H9 (cell line): ENCODE measurements around the gene ALOX5AP. TPM values are rescaled to one million over a fixed set of nuclear protein-coding genes. Genes with fewer than 3 reads are reported as not detected.

ENCODE experiments used
- DNase-seq: peaks from one replicate; pipeline ENCODE4 v3.0.0-alpha.2; 2017
- H2AFZ ChIP-seq: one replicate; pipeline ENCODE4 v1.6.1; 2013; ENCODE audit warnings: mild to moderate bottlenecking, low read length, control low read depth, moderate library complexity
- H2AK5ac ChIP-seq: 2 replicates; pipeline ENCODE4 v1.6.1; 2013; ENCODE audit warnings: low read length, control low read depth, mixed read lengths; ENCODE audit not compliant: insufficient read length
- H2BK120ac ChIP-seq: one replicate; pipeline ENCODE4 v1.6.1; 2013; ENCODE audit warnings: low read depth, mild to moderate bottlenecking, low read length, control low read depth, inconsistent platforms; ENCODE audit not compliant: poor library complexity, severe bottlenecking
- H2BK12ac ChIP-seq: 2 replicates; pipeline ENCODE4 v1.6.1; 2013; ENCODE audit warnings: low read length, control low read depth, mixed read lengths, low read depth; ENCODE audit not compliant: insufficient read length
- H2BK15ac ChIP-seq: 2 replicates; pipeline ENCODE4 v1.6.1; 2013; ENCODE audit warnings: low read depth, low read length, control low read depth
- H2BK20ac ChIP-seq: one replicate; pipeline ENCODE4 v1.6.1; 2013; ENCODE audit warnings: low read depth, mild to moderate bottlenecking, low read length, control low read depth, inconsistent platforms; ENCODE audit not compliant: poor library complexity, severe bottlenecking
- H2BK5ac ChIP-seq: 2 replicates; pipeline ENCODE4 v1.6.1; 2013; ENCODE audit warnings: low read length, control low read depth, mixed read lengths; ENCODE audit not compliant: insufficient read length
- H3K14ac ChIP-seq: 2 replicates; pipeline ENCODE4 v1.6.1; 2013; ENCODE audit warnings: low read length, control low read depth; ENCODE audit not compliant: insufficient read depth
- H3K18ac ChIP-seq: 2 replicates; pipeline ENCODE4 v1.6.1; 2013; ENCODE audit warnings: low read depth, mild to moderate bottlenecking, mixed read lengths, low read length, control low read depth; ENCODE audit not compliant: insufficient read length
- H3K23ac ChIP-seq: 2 replicates; pipeline ENCODE4 v1.6.1; 2013; ENCODE audit warnings: low read length, control low read depth, mixed read lengths, low read depth; ENCODE audit not compliant: insufficient read length
- H3K23me2 ChIP-seq: 2 replicates; pipeline ENCODE4 v1.6.1; 2013; ENCODE audit warnings: low read depth, mild to moderate bottlenecking, mixed read lengths, low read length, control low read depth; ENCODE audit not compliant: insufficient read length, poor library complexity, severe bottlenecking
- H3K27ac ChIP-seq: 2 replicates; pipeline ENCODE4 v1.5.1; 2013; ENCODE audit warnings: low read length, control low read depth, mixed read lengths, low read depth; ENCODE audit not compliant: insufficient read length
- H3K27me3 ChIP-seq: 2 replicates; pipeline ENCODE4 v1.6.1; 2013; ENCODE audit warnings: low read length, control low read depth, inconsistent platforms; ENCODE audit not compliant: insufficient read depth
- H3K4ac ChIP-seq: 2 replicates; pipeline ENCODE4 v1.6.1; 2013; ENCODE audit warnings: low read depth, mild to moderate bottlenecking, control low read depth, inconsistent platforms, low read length, moderate library complexity
- H3K4me1 ChIP-seq: 2 replicates; pipeline ENCODE4 v1.6.1; 2013; ENCODE audit warnings: low read length, control low read depth, inconsistent platforms; ENCODE audit not compliant: insufficient read depth
- H3K4me2 ChIP-seq: 2 replicates; pipeline ENCODE4 v1.6.1; 2013; ENCODE audit warnings: low read length, control low read depth, mixed read lengths; ENCODE audit not compliant: insufficient read length, insufficient read depth
- H3K56ac ChIP-seq: 2 replicates; pipeline ENCODE4 v1.6.1; 2013; ENCODE audit warnings: low read depth, mild to moderate bottlenecking, mixed read lengths, low read length, control low read depth; ENCODE audit not compliant: insufficient read length
- H3K79me1 ChIP-seq: 2 replicates; pipeline ENCODE4 v1.6.1; 2013; ENCODE audit warnings: low read depth, mild to moderate bottlenecking, moderate library complexity, low read length, control low read depth, inconsistent platforms; ENCODE audit not compliant: insufficient read depth, poor library complexity, severe bottlenecking
- H3K79me2 ChIP-seq: 2 replicates; pipeline ENCODE4 v1.6.1; 2013; ENCODE audit warnings: low read length, control low read depth, inconsistent platforms; ENCODE audit not compliant: insufficient read depth
- H3K9ac ChIP-seq: 2 replicates; pipeline ENCODE4 v1.6.1; 2013; ENCODE audit warnings: low read length, control low read depth, mixed read lengths; ENCODE audit not compliant: insufficient read length; ENCODE audit errors: extremely low read depth
- H3K9me3 ChIP-seq: one replicate; pipeline ENCODE4 v1.6.1; 2013; ENCODE audit warnings: low read depth, low read length, inconsistent platforms; ENCODE audit not compliant: control insufficient read depth
- H3T11ph ChIP-seq: one replicate; pipeline ENCODE4 v1.6.1; 2013; ENCODE audit warnings: mild to moderate bottlenecking, low read length, control low read depth, inconsistent platforms
- H4K20me1 ChIP-seq: one replicate; pipeline ENCODE4 v1.6.1; 2013; ENCODE audit not compliant: control insufficient read depth, insufficient read length, insufficient read depth
- H4K5ac ChIP-seq: 2 replicates; pipeline ENCODE4 v1.6.1; 2013; ENCODE audit warnings: low read depth, mild to moderate bottlenecking, mixed read lengths, low read length, control low read depth; ENCODE audit not compliant: insufficient read length
- H4K8ac ChIP-seq: replicated peaks from 2 replicates; pipeline ENCODE4 v1.6.1; 2013; ENCODE audit warnings: low read length, control low read depth, mixed read lengths, low read depth; ENCODE audit not compliant: insufficient read length
- H4K91ac ChIP-seq: 2 replicates; pipeline ENCODE4 v1.6.1; 2013; ENCODE audit warnings: low read depth, mild to moderate bottlenecking, moderate library complexity, mixed read lengths, low read length, control low read depth; ENCODE audit not compliant: insufficient read length
- H3K27ac Mint-ChIP-seq, 3 experiments: 2 replicates in 2 of 3; 3 replicates in 1 of 3; pipeline ENCODE4 v1.8.0; 2020 to 2021; ENCODE audit warnings: mixed read lengths in 3 of 3, mild to moderate bottlenecking in 1 of 3, moderate library complexity in 1 of 3
- H3K27me3 Mint-ChIP-seq: 2 replicates; pipeline ENCODE4 v1.8.0; 2021; ENCODE audit warnings: low read depth, mild to moderate bottlenecking, moderate library complexity, mixed read lengths
- H3K36me3 Mint-ChIP-seq, 3 experiments: 2 replicates in 2 of 3; 3 replicates in 1 of 3; pipeline ENCODE4 v1.8.0; 2020 to 2021; ENCODE audit warnings: low read depth in 3 of 3, mixed read lengths in 3 of 3; ENCODE audit not compliant: insufficient read depth in 1 of 3
- H3K4me1 Mint-ChIP-seq, 2 experiments: 2 replicates each; pipeline ENCODE4 v1.8.0; 2020; ENCODE audit warnings: mixed read lengths in 2 of 2
- H3K4me3 Mint-ChIP-seq, 2 experiments: 2 replicates in 1 of 2; 3 replicates in 1 of 2; pipeline ENCODE4 v1.8.0; 2020 to 2021; ENCODE audit warnings: mild to moderate bottlenecking in 2 of 2, mixed read lengths in 2 of 2, moderate library complexity in 1 of 2
- H3K9me3 Mint-ChIP-seq, 2 experiments: 2 replicates in 1 of 2; 3 replicates in 1 of 2; pipeline ENCODE4 v1.8.0; 2020; ENCODE audit warnings: mild to moderate bottlenecking in 2 of 2, mixed read lengths in 2 of 2, moderate library complexity in 1 of 2
- CTCF ChIP-seq: fragments of 200-600 bp; sonication (generic); conservative IDR thresholded peaks from 3 replicates; pipeline ENCODE4 v1.8.0; 2021; ENCODE audit warnings: antibody characterized with exemption, mild to moderate bottlenecking
- WGBS: extraction: QIAGEN DNeasy Blood & Tissue Kit; methylation state at CpG from one replicate; pipeline ENCODE4 v1.1.7; 2013; ENCODE audit warnings: missing lambda C conversion rate, low lambda C conversion rate, mixed read lengths; ENCODE audit not compliant: insufficient read length; ENCODE audit errors: extremely low coverage; 5-methylcytosine and 5-hydroxymethylcytosine counted together
- total RNA-seq: library from RNA; stranded (reverse); gene quantifications from 2 replicates; pipeline ENCODE4 v1.2.1, GENCODE V29; 2021

Gene ALOX5AP
- total RNA-seq, 1 experiment from 2014 or later, result not detected

- H2BK15ac ChIP-seq, result no peak overlapping the region
- no peak for TF ChIP-seq CTCF
- H3K27ac ChIP-seq, result no peak overlapping the region
- no peak overlapping the region for H2BK5ac ChIP-seq
- Mint-ChIP-seq H3K27ac (no peak overlapping the region), H3K4me1 (peaks cover 0 to 6% of the 10 kb centered on the region in 2 experiments; a peak in 2 of 4 replicates), H3K27me3 (no peaks in the 10 kb centered on the region), H3K9me3 (no peaks in the 10 kb centered on the region), H3K36me3 (no peaks in the 10 kb centered on the region), H3K4me3 (no peak overlapping the region)
- DNase-seq, result no peak
- H3K9ac ChIP-seq, result no peak overlapping the region
- H3T11ph ChIP-seq, result no peak overlapping the region
- no peaks in the 10 kb centered on the region for H3K4me1 ChIP-seq
- H3K4me2 ChIP-seq, result no peak overlapping the region
- no peak overlapping the region for H3K18ac ChIP-seq
- H3K27me3 ChIP-seq, result no peaks in the 10 kb centered on the region
- H3K14ac ChIP-seq, result no peak overlapping the region
- no peak overlapping the region for H4K91ac ChIP-seq
- no peaks in the 10 kb centered on the region for H3K79me2 ChIP-seq
- H3K23me2 ChIP-seq, result no peaks in the 10 kb centered on the region
- H3K79me1 ChIP-seq, result no peaks in the 10 kb centered on the region
- H4K20me1 ChIP-seq, result no peaks in the 10 kb centered on the region
- no peak overlapping the region for H3K23ac ChIP-seq
- no CpG with 5 or more reads among the region's 9 CpGs for WGBS
- no peak overlapping the region for H2BK120ac ChIP-seq
- no peak overlapping the region for H3K56ac ChIP-seq
- no peak overlapping the region for H2AFZ ChIP-seq
- no peaks in the 10 kb centered on the region for H3K9me3 ChIP-seq
- no peak overlapping the region for H4K5ac ChIP-seq
- H3K4ac ChIP-seq, result no peak overlapping the region
- no peak overlapping the region for H2AK5ac ChIP-seq
- H4K8ac ChIP-seq, result no peak overlapping the region
- H2BK20ac ChIP-seq, result no peak overlapping the region
- H2BK12ac ChIP-seq, result no peak overlapping the region
Measured at GRCh38 chr13:30757026-30757742, 21.8 kb downstream of the ALOX5AP start.
